ENCODE data around the gene GPR31.

The GPR31 gene

DNA sequence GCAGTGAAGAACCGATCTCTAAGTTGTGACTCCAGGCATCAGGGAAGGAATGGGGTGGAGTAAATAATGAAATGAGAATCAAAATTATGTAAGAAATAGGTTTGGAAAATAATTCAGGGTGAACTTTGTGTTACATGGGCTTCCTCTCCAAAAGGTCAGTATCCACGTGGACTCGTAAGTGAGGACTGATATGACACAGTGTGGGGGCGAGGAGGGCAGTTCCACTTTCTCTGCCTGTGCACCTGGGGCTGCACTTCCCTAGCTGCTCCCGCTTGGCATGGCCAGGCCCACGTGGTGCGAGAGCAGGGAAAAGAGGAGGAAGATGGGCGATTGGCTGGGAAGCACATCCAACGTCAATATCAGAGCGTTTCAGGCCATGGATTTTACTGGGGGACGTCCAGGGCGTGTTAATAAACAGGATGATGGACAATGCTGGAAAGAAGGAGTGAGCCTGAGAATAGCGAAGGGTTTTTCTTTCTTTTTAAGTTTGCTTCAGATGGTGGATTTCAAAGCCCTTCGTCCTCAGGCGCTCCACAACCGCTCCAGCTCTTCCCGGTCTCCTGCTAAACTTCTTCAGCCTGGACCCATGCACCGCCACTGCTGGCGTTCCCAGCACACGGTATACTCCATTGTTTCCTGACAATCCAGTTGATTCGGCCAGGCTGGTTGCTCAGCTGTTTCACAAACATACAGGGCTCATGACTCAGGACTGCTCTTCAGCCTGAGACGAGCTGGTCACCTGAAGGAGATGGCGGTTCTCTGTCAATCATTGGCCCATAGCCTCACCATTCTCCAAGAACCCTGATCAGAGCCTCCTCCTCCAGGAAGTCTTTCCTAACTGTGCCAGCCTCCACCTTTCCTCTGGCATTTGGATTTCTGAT lies 23.1 kb downstream of the GPR31 start:
- TF ChIP-seq, protein P1, sequence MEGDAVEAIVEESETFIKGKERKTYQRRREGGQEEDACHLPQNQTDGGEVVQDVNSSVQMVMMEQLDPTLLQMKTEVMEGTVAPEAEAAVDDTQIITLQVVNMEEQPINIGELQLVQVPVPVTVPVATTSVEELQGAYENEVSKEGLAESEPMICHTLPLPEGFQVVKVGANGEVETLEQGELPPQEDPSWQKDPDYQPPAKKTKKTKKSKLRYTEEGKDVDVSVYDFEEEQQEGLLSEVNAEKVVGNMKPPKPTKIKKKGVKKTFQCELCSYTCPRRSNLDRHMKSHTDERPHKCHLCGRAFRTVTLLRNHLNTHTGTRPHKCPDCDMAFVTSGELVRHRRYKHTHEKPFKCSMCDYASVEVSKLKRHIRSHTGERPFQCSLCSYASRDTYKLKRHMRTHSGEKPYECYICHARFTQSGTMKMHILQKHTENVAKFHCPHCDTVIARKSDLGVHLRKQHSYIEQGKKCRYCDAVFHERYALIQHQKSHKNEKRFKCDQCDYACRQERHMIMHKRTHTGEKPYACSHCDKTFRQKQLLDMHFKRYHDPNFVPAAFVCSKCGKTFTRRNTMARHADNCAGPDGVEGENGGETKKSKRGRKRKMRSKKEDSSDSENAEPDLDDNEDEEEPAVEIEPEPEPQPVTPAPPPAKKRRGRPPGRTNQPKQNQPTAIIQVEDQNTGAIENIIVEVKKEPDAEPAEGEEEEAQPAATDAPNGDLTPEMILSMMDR (IDR thresholded peaks at IDR 0.05; ENCODE audit: low read depth, low read length, missing control alignments), result no peak
- in situ Hi-C loops (cut with HindIII; ENCODE audit: low sequenced_read_pairs), result no loop called here

DNA sequence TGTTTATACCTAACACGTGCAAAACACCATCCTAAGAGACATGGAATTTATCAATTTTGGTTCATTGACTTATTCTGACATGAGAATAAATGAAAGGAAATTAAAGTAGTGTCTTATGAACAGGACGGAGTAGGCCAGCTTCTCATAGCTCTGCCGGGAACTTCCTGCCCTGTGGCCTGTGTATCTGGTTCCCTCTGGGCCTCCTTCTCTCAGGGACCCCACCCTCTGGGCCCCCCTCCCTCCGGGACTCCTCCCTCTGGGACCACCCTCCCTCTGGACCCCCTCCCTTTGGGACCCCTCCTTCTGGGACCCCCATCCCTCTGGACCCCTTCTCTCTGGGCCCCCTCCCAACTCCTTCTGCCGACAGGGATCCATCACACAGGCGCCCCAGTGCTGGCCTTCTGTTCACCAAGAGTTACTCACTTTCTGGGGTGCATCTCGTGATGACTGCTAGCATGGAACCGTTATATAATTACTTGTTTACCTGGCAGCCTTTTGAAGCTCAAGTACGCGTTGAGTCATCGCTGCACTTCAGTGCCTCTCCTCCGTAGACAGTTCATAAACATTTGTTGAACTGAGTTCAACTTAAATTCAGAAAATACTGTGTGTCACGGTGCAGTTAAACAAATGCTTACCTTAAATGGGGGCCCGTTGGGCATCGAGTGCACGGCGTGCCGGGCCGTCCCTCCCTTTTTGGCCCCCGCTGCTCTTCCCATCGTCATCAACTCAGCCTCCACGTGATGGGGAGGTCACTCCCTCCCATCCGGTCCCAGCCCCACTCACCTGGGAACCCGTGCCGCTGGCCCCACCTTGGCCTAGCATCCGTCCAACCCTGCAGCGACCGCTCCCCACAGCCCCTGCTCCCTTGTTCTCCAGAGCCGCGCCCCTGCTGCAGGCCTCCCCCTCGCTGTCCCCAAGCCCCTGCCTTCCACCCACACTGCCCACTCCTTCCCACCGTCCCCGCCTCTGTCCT lies 26.8 kb downstream of the GPR31 start:
- TF ChIP-seq, protein P1 (IDR thresholded peaks at IDR 0.05; ENCODE audit: low read depth, low read length, missing control alignments), result no peak
- in situ Hi-C loops (cut with HindIII; ENCODE audit: low sequenced_read_pairs), result no loop called here
- H3K4me3 ChIP-seq (ENCODE audit: low read depth, low read length), result no peak overlapping the region
- no peak for DNase-seq (ENCODE audit: low read depth)

More for the DNA sequence above, 23.1 kb downstream of the GPR31 start:
- no peak overlapping the region for H3K4me3 ChIP-seq (ENCODE audit: low read depth, low read length)
- no peak for DNase-seq (ENCODE audit: low read depth)

DNA sequence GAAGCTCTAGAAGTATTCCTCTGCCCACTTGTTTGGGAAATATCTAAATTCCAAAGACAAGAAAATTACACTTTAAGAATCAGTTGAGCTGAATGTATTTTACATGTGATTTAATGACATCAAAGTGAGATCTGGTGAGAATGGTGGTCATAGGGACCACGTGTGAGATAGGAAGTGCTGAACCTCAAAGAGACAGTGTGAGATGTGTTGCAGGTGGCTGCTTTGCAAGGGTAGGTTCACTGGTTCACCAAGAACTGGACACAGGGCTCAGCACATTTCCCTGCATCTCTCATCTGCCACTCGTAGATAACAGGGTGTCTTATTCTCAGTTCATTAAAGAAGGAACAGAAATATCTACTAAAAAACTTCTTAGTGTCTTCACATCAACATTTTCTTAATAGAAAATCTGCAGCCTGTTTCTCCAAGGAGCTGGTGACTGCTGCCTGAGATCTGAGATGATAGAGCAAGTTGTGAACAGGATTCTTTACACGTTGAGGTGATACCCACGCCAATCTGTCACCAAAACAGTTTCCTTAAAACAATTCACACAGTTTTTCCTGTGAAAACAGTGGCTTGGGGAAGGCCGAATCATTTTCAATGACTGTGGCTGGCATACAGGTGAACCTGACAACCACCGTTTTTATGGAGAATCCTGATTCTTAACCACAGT lies 27.6 kb downstream of the GPR31 start:
- DNase-seq (ENCODE audit: low read depth), result no peak
- in situ Hi-C loops (cut with HindIII; ENCODE audit: low sequenced_read_pairs), result no loop called here
- TF ChIP-seq, protein P1 (IDR thresholded peaks at IDR 0.05; ENCODE audit: low read depth, low read length, missing control alignments), result no peak
- H3K4me3 ChIP-seq (ENCODE audit: low read depth, low read length), result no peak overlapping the region

DNA sequence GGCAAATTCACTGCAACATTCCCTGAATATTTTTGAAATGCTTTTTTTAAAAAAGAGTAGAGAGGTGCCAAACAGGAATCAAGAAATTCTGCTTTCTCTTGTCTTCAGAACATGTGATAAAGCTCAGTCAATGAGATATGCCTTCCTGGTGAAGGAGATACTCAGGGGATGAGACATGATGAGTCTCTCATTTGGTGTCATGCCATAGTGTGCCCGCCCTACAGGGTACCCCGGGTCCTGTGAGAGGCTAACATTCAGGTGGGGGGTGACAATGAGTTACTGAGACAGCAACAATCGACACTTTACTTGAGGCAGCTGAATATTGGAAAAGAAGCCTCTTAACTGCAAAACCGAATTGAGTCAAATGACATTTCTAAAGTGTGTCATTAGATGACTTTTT lies 28.2 kb downstream of the GPR31 start:
- in situ Hi-C loops (cut with HindIII; ENCODE audit: low sequenced_read_pairs), result no loop called here
- TF ChIP-seq, protein P1 (IDR thresholded peaks at IDR 0.05; ENCODE audit: low read depth, low read length, missing control alignments), result no peak
- H3K4me3 ChIP-seq (ENCODE audit: low read depth, low read length), result no peak overlapping the region
- no peak for DNase-seq (ENCODE audit: low read depth)

DNA sequence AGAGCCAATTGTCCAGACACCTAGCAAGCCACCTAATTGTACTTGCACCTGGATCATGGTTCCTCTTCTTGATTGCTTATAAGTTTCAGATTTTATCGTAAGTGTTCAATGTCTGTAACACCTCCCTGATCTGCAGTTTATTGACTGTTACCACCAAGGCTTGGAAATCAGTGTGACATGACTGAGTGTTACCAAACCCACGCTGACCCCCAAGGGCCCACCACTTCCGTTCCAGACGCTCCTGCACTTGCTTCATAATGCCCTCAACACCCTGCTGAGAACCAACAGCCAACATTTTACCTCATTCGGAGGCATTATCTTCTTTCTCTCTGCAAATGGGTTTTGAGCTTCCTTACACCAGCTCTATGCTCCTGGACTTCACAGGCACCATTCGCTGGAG lies 28.6 kb downstream of the GPR31 start:
- TF ChIP-seq, protein P1 (IDR thresholded peaks at IDR 0.05; ENCODE audit: low read depth, low read length, missing control alignments), result no peak
- H3K4me3 ChIP-seq (ENCODE audit: low read depth, low read length), result no peak overlapping the region
- no peak for DNase-seq (ENCODE audit: low read depth)
- in situ Hi-C loops (cut with HindIII; ENCODE audit: low sequenced_read_pairs), result no loop called here
